Bronchial epithelial cell (primary cell): ENCODE measurements around the gene AUTS2. TPM values are rescaled to one million over a fixed set of nuclear protein-coding genes. Genes with fewer than 3 reads are reported as not detected.

ENCODE experiments used
- DNase-seq: peaks from one replicate; pipeline ENCODE4 v3.0.0-alpha.2; 2010; ENCODE audit warnings: low read depth
- FAIRE-seq: peaks from 2 replicates; lab custom pipeline; 2011; peaks lifted over from hg19 to GRCh38; lab: Jason Lieb, UNC
- H3K27me3 ChIP-seq: 2 replicates; pipeline ENCODE4 v1.5.1; 2011; ENCODE audit warnings: low read length; ENCODE audit not compliant: control insufficient read depth, insufficient read depth
- H3K36me3 ChIP-seq: 2 replicates; pipeline ENCODE4 v1.5.1; 2011; ENCODE audit warnings: low read length; ENCODE audit not compliant: control insufficient read depth, insufficient read depth
- H3K4me3 ChIP-seq: 2 replicates; pipeline ENCODE4 v1.5.1; 2011; ENCODE audit warnings: mild to moderate bottlenecking, low read depth, low read length, control low read depth
- total RNA-seq: library from RNA; depleted of rRNA; stranded (reverse); fragments of >200 nt; gene quantifications from 2 replicates; pipeline ENCODE4 v1.2.1, GENCODE V29; 2014
- TF ChIP-seq, protein P1 (sequence below): IDR thresholded peaks from 2 replicates; pipeline ENCODE4 v1.5.1; 2011; ENCODE audit warnings: mild to moderate bottlenecking, moderate library complexity, low read length, control low read depth, inconsistent platforms; ENCODE audit not compliant: insufficient read depth, severe bottlenecking

AUTS2 gene
- total RNA-seq, 1 donor from 2014 or later: 9.5 TPM

DNA sequence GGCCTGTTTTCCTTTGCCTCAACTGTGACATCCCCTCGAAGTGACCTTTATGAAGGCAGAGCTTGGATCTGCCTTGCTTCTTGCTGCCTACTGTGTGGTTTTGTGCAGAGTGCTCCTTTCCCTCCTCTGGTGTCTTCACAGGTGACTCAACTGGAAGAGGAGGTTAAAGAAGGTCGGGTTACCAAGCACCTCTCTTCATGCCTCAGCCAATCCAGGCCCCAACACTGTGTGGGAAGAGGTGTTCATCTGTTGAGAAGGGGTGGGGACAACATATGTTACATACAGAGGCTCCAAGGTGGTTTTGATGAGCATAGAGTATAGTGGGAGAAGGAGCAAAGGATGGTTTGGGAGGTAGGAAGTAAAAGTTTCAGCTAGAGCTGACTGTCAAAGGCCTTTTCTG, 155.7 kb downstream of the AUTS2 start:
- no peaks in the 10 kb centered on the region for H3K36me3 ChIP-seq
- TF ChIP-seq, protein P1, sequence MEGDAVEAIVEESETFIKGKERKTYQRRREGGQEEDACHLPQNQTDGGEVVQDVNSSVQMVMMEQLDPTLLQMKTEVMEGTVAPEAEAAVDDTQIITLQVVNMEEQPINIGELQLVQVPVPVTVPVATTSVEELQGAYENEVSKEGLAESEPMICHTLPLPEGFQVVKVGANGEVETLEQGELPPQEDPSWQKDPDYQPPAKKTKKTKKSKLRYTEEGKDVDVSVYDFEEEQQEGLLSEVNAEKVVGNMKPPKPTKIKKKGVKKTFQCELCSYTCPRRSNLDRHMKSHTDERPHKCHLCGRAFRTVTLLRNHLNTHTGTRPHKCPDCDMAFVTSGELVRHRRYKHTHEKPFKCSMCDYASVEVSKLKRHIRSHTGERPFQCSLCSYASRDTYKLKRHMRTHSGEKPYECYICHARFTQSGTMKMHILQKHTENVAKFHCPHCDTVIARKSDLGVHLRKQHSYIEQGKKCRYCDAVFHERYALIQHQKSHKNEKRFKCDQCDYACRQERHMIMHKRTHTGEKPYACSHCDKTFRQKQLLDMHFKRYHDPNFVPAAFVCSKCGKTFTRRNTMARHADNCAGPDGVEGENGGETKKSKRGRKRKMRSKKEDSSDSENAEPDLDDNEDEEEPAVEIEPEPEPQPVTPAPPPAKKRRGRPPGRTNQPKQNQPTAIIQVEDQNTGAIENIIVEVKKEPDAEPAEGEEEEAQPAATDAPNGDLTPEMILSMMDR: no peak
- no peak for DNase-seq
- FAIRE-seq: no peak
- H3K4me3 ChIP-seq: no peak overlapping the region
- no peaks in the 10 kb centered on the region for H3K27me3 ChIP-seq

DNA sequence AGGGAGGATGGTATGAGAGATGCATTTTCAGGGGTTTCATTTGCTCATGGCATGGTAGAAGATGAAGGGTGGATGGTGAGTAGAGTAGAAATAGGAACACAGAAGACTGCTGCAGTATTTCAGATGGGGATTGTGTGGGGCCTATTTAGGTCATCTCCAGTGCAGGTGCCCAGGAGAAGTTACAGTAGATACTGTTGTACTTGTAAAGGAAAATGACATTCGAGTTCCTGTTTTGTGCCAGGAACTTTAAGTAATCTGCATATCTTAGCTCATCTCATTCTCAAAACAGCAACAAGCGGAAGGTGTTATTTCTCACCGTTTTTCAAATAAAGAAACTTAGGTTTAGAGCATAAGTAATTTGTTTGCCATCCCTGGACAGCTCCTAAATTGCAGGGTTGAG, 156.2 kb downstream of the AUTS2 start:
- FAIRE-seq: no peak
- TF ChIP-seq, protein P1: no peak

DNA sequence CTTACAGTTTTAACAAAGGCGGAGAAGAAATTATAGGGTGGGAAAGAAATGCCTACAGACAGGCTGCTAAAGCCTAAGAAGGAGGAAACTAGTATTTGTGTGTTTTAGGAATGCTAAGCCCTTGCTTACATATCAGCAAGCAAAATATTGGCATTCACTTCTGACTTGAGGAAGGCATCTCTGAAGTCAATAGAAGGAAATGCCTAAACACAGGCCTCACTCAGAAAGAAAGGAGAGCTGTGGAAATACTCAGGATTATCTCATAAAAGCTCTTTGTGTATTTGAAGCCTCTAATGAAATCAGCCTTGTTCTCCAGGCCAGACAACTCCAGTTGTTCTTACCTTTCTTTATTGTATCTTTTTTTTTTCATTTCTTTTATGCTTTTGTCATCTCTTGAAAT, 158.0 kb downstream of the AUTS2 start:
- no peak overlapping the region for H3K4me3 ChIP-seq
- FAIRE-seq (no peak), DNase-seq (no peak)
- no peaks in the 10 kb centered on the region for H3K36me3 ChIP-seq
- TF ChIP-seq, protein P1: no peak
- no peaks in the 10 kb centered on the region for H3K27me3 ChIP-seq

More for the DNA sequence above, 156.2 kb downstream of the AUTS2 start:
- no peak for DNase-seq
- H3K36me3 ChIP-seq: no peaks in the 10 kb centered on the region
- no peak overlapping the region for H3K4me3 ChIP-seq
- no peaks in the 10 kb centered on the region for H3K27me3 ChIP-seq

GRCh38 chr7:69757528-69757927, 159.3 kb downstream of the AUTS2 start:
- H3K27me3 ChIP-seq: no peaks in the 10 kb centered on the region
- TF ChIP-seq, protein P1: no peak
- no peak for DNase-seq
- H3K4me3 ChIP-seq: no peak overlapping the region
- no peak for FAIRE-seq
- H3K36me3 ChIP-seq: no peaks in the 10 kb centered on the region

DNA sequence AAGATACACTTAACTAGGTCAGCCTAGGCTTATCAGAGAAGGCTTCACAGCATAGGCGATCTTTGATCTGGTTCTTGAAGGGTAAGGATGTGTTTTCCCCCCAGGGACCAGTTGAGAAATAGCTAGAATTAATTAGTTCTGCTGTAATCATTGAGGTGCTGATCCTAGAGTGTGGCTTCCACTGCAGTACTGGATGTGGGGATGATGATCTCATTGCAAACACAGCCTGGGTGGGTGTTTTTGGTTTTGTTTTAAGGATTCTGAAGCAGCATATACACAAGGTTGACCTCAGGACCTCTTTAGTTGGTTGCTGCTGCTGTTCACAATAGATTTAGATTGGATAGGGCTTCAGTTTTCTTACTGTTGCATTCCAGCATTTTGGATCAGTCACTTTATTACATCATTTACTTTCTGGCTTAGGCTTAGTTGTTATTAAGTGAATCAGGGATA, 159.7 kb downstream of the AUTS2 start:
- FAIRE-seq (no peak), DNase-seq (no peak)
- TF ChIP-seq, protein P1: no peak
- no peaks in the 10 kb centered on the region for H3K27me3 ChIP-seq
- no peaks in the 10 kb centered on the region for H3K36me3 ChIP-seq
- no peak overlapping the region for H3K4me3 ChIP-seq

GRCh38 chr7:69759373-69759772, 161.1 kb downstream of the AUTS2 start:
- Histone ChIP-seq H3K4me3 (no peak overlapping the region), H3K36me3 (no peaks in the 10 kb centered on the region), H3K27me3 (no peaks in the 10 kb centered on the region)
- FAIRE-seq (no peak), DNase-seq (no peak)
- TF ChIP-seq, protein P1: no peak
